Fibroblast of skin of right biceps (primary cell): ENCODE measurements around the gene CTSZ.

Experiments used
- DNase-seq: peaks from one replicate; pipeline ENCODE4 v3.0.0-alpha.2; 2013

Gene CTSZ

GRCh38 chr20:59031564-59032022 is 24.5 kb upstream of the CTSZ start:
- DNase-seq = no peak

- DNase-seq = no peak
Observed at GRCh38 chr20:59030911-59031563, 24.0 kb upstream of the CTSZ start.

GRCh38 chr20:59028812-59029211 is 21.8 kb upstream of the CTSZ start:
- DNase-seq = no peak

GRCh38 chr20:59027741-59028320 is 20.8 kb upstream of the CTSZ start:
- peak; percentile 80 for DNase-seq

- no peak for DNase-seq
Observed at GRCh38 chr20:59026904-59027740, 20.1 kb upstream of the CTSZ start.

GRCh38 chr20:59025511-59025910 is 18.5 kb upstream of the CTSZ start:
- DNase-seq = no peak

- DNase-seq = no peak
Observed at GRCh38 chr20:59025086-59025485, 18.0 kb upstream of the CTSZ start.

- DNase-seq = no peak
Observed at GRCh38 chr20:59024111-59024530, 17.1 kb upstream of the CTSZ start.

GRCh38 chr20:59023616-59024015 is 16.6 kb upstream of the CTSZ start:
- no peak for DNase-seq

GRCh38 chr20:59022754-59023153 is 15.7 kb upstream of the CTSZ start:
- DNase-seq = no peak

GRCh38 chr20:59020938-59021551 is 14.0 kb upstream of the CTSZ start:
- peak; percentile 55 for DNase-seq

- DNase-seq = no peak
Observed at GRCh38 chr20:59019217-59019616, 12.2 kb upstream of the CTSZ start, which contains the start of gene TUBB1. TSS of gene TUBB1 (plus strand) at chr20:59019429. CDS start at chr20:59019523, 94 bp downstream.

- no peak for DNase-seq
Observed at GRCh38 chr20:59018817-59019216, 11.8 kb upstream of the CTSZ start.

- no peak for DNase-seq
Observed at GRCh38 chr20:59017493-59018231, 10.6 kb upstream of the CTSZ start.

GRCh38 chr20:59016795-59017492 is 9.9 kb upstream of the CTSZ start:
- DNase-seq = no peak

GRCh38 chr20:59015812-59016711 is 9.0 kb upstream of the CTSZ start:
- DNase-seq = no peak

GRCh38 chr20:59015411-59015810 is 8.4 kb upstream of the CTSZ start:
- no peak for DNase-seq

GRCh38 chr20:59014680-59015389 is 7.8 kb upstream of the CTSZ start:
- DNase-seq = no peak

- peak; percentile 35 for DNase-seq
Observed at GRCh38 chr20:59013959-59014608, 7.0 kb upstream of the CTSZ start.
